Osteoblast (primary cell): ENCODE data around the gene GABARAP. TPM values are rescaled to one million over a fixed set of nuclear protein-coding genes. Genes with fewer than 3 reads are reported as not detected.

Source experiments
- DNase-seq: peaks from one replicate; pipeline ENCODE4 v3.0.0; 2011; ENCODE audit warnings: low spot score, mixed read lengths; ENCODE audit not compliant: insufficient read length; ENCODE audit errors: missing footprints
- H2AFZ ChIP-seq: 2 replicates; pipeline ENCODE4 v1.6.0; 2011; ENCODE audit warnings: mild to moderate bottlenecking, low read length
- H3K27ac ChIP-seq: 2 replicates; pipeline ENCODE4 v1.5.1; 2011; ENCODE audit warnings: mild to moderate bottlenecking, low read depth, low read length, moderate library complexity
- H3K27me3 ChIP-seq: 2 replicates; pipeline ENCODE4 v1.6.0; 2012; ENCODE audit warnings: mild to moderate bottlenecking, control low read depth, inconsistent platforms, low read length, moderate library complexity; ENCODE audit not compliant: insufficient read depth
- H3K36me3 ChIP-seq: 2 replicates; pipeline ENCODE4 v1.5.1; 2011; ENCODE audit warnings: mild to moderate bottlenecking, low read length, control low read depth, moderate library complexity; ENCODE audit not compliant: insufficient read depth
- H3K4me1 ChIP-seq: 2 replicates; pipeline ENCODE4 v1.5.1; 2011; ENCODE audit warnings: mild to moderate bottlenecking, low read length, control low read depth, moderate library complexity; ENCODE audit not compliant: insufficient read depth
- H3K4me2 ChIP-seq: 2 replicates; pipeline ENCODE4 v1.6.0; 2011; ENCODE audit warnings: mild to moderate bottlenecking, low read length; ENCODE audit not compliant: insufficient read depth
- H3K4me3 ChIP-seq: fragments of 200-600 bp; sonication (generic); 3 replicates; pipeline ENCODE4 v1.5.1; 2012; ENCODE audit warnings: mild to moderate bottlenecking, low read length, inconsistent platforms; ENCODE audit not compliant: insufficient read depth
- H3K79me2 ChIP-seq: 2 replicates; pipeline ENCODE4 v1.6.0; 2012; ENCODE audit warnings: mild to moderate bottlenecking, low read length, control low read depth, inconsistent platforms; ENCODE audit not compliant: insufficient read depth
- H3K9me3 ChIP-seq: 2 replicates; pipeline ENCODE4 v1.5.1; 2011; ENCODE audit warnings: low read depth, low read length, control low read depth
- H4K20me1 ChIP-seq: 2 replicates; pipeline ENCODE4 v1.6.0; 2012; ENCODE audit warnings: mild to moderate bottlenecking, low read length, control low read depth; ENCODE audit not compliant: insufficient read depth
- CTCF ChIP-seq: IDR thresholded peaks from 2 replicates; pipeline ENCODE4 v1.5.1; 2011; ENCODE audit warnings: mild to moderate bottlenecking, low read depth, low read length, moderate library complexity; ENCODE audit errors: extremely low read depth
- total RNA-seq: library from RNA; depleted of rRNA; stranded (reverse); fragments of >200 nt; gene quantifications from 2 replicates; pipeline ENCODE4 v1.2.3, GENCODE V29; 2012

The GABARAP gene
- total RNA-seq, 1 donor, result 422 TPM

DNA sequence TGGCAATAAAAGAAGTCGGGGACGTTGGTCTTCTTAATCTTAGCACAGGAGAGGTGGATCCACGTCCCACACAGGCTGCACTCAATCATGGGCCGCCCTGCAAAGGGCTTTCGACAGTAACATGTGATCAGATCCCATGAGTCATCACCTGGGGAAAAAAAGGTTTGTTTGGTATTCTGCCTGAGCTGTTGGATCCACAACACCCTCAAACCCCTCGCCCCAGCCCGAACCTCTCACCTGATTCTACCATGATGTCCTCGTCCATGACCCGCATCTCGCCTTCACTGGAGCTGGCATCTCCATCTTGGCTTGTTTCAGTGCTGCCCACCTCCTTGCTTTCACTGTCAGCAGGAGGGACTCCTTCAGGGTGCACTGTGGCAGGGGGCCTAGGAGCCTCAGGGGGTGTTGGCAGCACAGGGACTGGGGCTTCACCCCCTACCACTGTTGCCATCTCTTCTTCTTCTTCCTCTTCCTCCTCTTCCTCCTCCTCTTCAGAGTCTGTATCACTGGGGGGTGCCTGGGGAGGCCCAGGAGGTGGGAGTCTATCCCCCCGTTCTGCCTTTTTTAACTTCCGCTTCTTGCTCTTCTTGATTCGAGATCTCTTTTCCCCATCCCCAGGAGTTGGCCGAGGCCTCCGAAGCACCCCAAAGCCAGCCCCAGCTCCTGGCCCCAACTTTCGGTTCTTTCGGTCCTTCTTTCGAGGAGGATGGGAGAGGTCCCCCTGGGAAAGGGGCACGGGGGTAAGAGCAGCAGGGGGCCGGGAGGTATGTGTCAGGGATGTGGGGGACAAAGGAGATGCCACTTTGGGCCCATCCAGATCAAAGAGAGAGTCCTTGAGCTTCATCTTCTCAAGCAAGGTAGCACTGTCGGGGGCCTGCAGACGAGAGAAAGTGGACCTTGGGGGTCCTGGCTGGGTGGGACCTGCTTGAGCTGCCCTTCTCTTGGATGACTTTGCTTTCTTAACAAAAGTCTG lies 6.3 kb downstream of the GABARAP start:
- Histone ChIP-seq H4K20me1 (peaks cover 40% of the 10 kb centered on the region), H3K4me1 (peaks cover 38% of the 10 kb centered on the region), H3K27me3 (no peaks in the 10 kb centered on the region), H3K4me3 (no peak overlapping the region), H2AFZ (no peak overlapping the region), H3K36me3 (peaks cover 40% of the 10 kb centered on the region), H3K79me2 (peaks cover 88% of the 10 kb centered on the region), H3K4me2 (peak overlapping the region; percentile 39), H3K27ac (peak overlapping the region; percentile 43), H3K9me3 (no peaks in the 10 kb centered on the region)
- peak; percentile 86 for DNase-seq
- TF ChIP-seq CTCF, result no peak

DNA sequence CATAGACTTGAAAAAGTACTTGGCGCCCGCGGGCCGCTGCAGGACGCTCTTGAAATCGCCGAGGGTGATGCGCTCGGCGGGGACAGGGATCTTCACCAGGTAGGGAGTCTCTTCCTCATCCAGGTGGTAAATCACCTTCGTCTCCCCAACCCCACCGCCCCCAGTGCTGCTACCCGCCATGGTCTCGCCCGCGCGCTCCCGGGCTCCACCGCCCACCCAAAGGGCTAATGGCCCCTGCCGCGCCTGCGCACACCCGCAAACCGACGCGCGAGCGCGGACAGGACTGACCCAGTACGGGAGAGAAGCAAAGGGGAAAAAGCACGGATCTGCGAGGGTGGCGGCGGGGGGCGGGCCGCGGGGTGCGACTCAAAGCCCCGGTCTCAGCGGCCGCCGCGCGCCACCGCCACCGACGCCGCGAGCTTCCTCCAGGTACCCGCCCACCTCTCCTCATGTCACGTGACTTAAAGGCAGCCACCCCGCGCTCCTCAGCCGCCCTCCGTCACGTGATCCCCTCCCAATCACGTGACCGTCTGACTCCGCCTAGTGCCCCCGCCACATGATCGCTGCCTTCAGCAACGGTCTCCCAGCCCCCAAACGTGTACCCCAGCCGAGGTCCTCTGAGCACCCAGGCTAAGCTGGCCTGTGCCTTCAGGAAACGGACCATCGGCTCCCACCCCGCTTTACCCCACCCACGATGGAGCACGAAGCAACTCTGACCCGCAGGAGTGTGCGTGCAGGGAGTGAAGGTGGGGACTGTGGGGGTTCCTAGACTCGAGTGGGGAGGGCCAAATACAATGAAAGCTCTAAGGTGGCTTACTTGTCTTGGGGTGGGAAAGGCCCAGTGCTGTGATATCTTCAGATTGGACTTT lies 7.9 kb downstream of the GABARAP start, which contains the start of gene DVL2:
DVL2 (minus strand) TSS at position 435 of the 869 bp plus-strand sequence; CDS start at position 180, 255 bp downstream.
- Histone ChIP-seq H3K79me2 (peaks cover 92% of the 10 kb centered on the region), H3K4me1 (peaks cover 25% of the 10 kb centered on the region), H3K4me2 (peak within 1 kb of the TSS; percentile 92), H2AFZ (peak within 1 kb of the TSS; percentile 53), H3K27me3 (no peaks in the 10 kb centered on the region), H3K36me3 (peaks cover 37% of the 10 kb centered on the region), H4K20me1 (peaks cover 39% of the 10 kb centered on the region), H3K9me3 (no peaks in the 10 kb centered on the region), H3K4me3 (peak within 1 kb of the TSS; percentile 80), H3K27ac (peak within 1 kb of the TSS; percentile 77)
- no peak for TF ChIP-seq CTCF
- DNase-seq, result peak; percentile 100

DNA sequence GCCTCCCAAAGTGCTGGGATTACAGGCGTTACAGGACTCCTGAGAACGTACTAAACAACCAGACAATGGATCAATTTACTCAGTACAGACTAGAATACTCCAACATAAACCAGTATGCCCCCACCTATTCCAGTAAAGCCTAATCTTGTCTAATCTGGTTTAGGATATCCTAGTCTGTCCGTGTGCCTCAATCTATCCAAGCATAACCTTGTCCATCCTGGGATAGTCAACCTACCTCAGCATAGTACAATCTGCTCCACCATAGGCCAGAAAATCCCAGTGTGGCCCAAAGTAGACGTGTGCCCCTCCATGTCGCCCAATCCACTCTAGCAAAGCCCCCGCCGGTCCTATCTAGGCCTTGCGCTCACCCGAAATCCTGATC lies 8.6 kb downstream of the GABARAP start:
- TF ChIP-seq CTCF, result no peak
- Histone ChIP-seq H3K4me2 (peak overlapping the region; percentile 92), H3K36me3 (peaks cover 43% of the 10 kb centered on the region), H4K20me1 (peaks cover 39% of the 10 kb centered on the region), H3K4me3 (peak overlapping the region; percentile 80), H3K27me3 (no peaks in the 10 kb centered on the region), H3K4me1 (peaks cover 25% of the 10 kb centered on the region), H2AFZ (peak overlapping the region; percentile 53), H3K9me3 (no peaks in the 10 kb centered on the region), H3K79me2 (peaks cover 92% of the 10 kb centered on the region), H3K27ac (peak overlapping the region; percentile 77)
- peak; percentile 93 for DNase-seq
